Measurements from ENCODE around the gene NEURL2.

DNA sequence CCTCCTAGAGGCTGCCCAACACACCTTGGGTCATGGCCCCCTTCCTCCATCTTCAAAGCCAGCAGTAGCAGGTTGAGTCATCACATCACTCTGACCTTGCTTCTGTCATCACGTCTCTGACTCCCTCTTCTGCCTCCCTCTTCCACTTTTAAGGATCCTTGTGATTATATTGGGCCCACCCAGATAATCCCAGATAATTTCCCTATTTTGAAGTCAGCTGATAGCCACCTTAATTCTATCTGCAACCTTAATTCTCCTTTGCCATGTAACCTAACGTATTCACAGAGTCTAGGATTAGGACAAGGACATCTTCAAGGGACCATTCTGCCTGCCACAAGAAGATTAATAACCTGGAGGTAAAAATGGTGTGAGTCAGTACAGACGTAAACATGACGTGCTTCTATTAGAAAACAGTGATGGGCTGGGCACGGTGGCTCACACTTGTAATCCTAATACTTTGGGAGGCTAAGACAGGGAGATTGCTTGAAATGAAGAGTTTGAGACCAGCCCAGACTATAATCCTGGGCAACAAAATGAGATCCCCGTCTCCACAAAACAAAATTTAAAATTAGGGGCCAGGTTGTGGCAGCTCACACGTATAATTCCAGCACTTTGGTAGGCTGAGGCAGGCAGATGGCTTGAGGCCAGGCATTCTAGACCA lies 30.3 kb downstream of the NEURL2 start:
- TF ChIP-seq, protein P1, sequence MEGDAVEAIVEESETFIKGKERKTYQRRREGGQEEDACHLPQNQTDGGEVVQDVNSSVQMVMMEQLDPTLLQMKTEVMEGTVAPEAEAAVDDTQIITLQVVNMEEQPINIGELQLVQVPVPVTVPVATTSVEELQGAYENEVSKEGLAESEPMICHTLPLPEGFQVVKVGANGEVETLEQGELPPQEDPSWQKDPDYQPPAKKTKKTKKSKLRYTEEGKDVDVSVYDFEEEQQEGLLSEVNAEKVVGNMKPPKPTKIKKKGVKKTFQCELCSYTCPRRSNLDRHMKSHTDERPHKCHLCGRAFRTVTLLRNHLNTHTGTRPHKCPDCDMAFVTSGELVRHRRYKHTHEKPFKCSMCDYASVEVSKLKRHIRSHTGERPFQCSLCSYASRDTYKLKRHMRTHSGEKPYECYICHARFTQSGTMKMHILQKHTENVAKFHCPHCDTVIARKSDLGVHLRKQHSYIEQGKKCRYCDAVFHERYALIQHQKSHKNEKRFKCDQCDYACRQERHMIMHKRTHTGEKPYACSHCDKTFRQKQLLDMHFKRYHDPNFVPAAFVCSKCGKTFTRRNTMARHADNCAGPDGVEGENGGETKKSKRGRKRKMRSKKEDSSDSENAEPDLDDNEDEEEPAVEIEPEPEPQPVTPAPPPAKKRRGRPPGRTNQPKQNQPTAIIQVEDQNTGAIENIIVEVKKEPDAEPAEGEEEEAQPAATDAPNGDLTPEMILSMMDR (conservative IDR thresholded peaks at IDR 0.05; ENCODE audit: low read depth, low read length) = no peak
- no peak for TF ChIP-seq EZH2 (IDR thresholded peaks at IDR 0.05; ENCODE audit: borderline replicate concordance, low read depth, low read length, poor library complexity, severe bottlenecking)

Data from A673 (cell line).